Ishikawa (cell line): Measurements from ENCODE around the gene SYT1.

ENCODE experiments used
- CEBPB ChIP-seq: IDR thresholded peaks from 2 replicates; pipeline ENCODE4 v1.6.1; 2012
- CREB1 ChIP-seq: IDR thresholded peaks from 2 replicates; pipeline ENCODE4 v1.6.1; 2012; ENCODE audit warnings: low read depth
- EGR1 ChIP-seq: IDR thresholded peaks from 2 replicates; pipeline ENCODE4 v1.6.1; 2012
- EP300 ChIP-seq: IDR thresholded peaks from 2 replicates; pipeline ENCODE4 v1.6.1; 2012; ENCODE audit warnings: borderline replicate concordance
- FOXM1 ChIP-seq: IDR thresholded peaks from 2 replicates; pipeline ENCODE4 v1.6.1; 2012; ENCODE audit warnings: low read depth, borderline replicate concordance
- MAX ChIP-seq: IDR thresholded peaks from 2 replicates; pipeline ENCODE4 v1.6.1; 2012
- NFIC ChIP-seq: IDR thresholded peaks from 2 replicates; pipeline ENCODE4 v1.6.1; 2012
- RAD21 ChIP-seq: IDR thresholded peaks from 2 replicates; pipeline ENCODE4 v1.6.1; 2012; ENCODE audit warnings: low read depth
- REST ChIP-seq: IDR thresholded peaks from 2 replicates; pipeline ENCODE4 v1.6.1; 2012; ENCODE audit warnings: low read depth, mild to moderate bottlenecking
- TAF1 ChIP-seq: IDR thresholded peaks from 2 replicates; pipeline ENCODE4 v1.6.1; 2012; ENCODE audit warnings: low read depth, mild to moderate bottlenecking
- TCF12 ChIP-seq: IDR thresholded peaks from 2 replicates; pipeline ENCODE4 v1.6.1; 2012; ENCODE audit warnings: low read depth
- TEAD4 ChIP-seq: IDR thresholded peaks from 2 replicates; pipeline ENCODE4 v1.6.1; 2012
- USF1 ChIP-seq: IDR thresholded peaks from 2 replicates; pipeline ENCODE4 v1.6.1; 2012
- YY1 ChIP-seq: IDR thresholded peaks from 2 replicates; pipeline ENCODE4 v1.6.1; 2012; ENCODE audit warnings: low read depth
- ZBTB7A ChIP-seq: IDR thresholded peaks from 2 replicates; pipeline ENCODE4 v1.6.1; 2012; ENCODE audit warnings: low read depth

SYT1 gene

GRCh38 chr12:78898416-78898815 is 33.8 kb downstream of the SYT1 start:
- TF ChIP-seq USF1 (no peak), NFIC (0 out of 2 replicates have a peak, but pooled peaks have one; percentile 46)

GRCh38 chr12:78914859-78915331 is 50.3 kb downstream of the SYT1 start:
- TF ChIP-seq MAX: no peak
- no peak for TF ChIP-seq TEAD4
- TF ChIP-seq FOXM1: no peak
- no peak for TF ChIP-seq TCF12
- no peak for TF ChIP-seq USF1
- no peak for TF ChIP-seq ZBTB7A
- no peak for TF ChIP-seq EGR1
- TF ChIP-seq RAD21: no peak
- no peak for TF ChIP-seq CEBPB
- TF ChIP-seq NFIC: no peak
- no peak for TF ChIP-seq EP300
- no peak for TF ChIP-seq CREB1
- no peak for TF ChIP-seq REST
- no peak for TF ChIP-seq TAF1
- no peak for TF ChIP-seq YY1

GRCh38 chr12:78916845-78917480 is 52.4 kb downstream of the SYT1 start:
- TF ChIP-seq REST (no peak), TEAD4 (no peak), EP300 (no peak), MAX (no peak), RAD21 (no peak), EGR1 (no peak), CEBPB (no peak), ZBTB7A (no peak), USF1 (no peak)

DNA sequence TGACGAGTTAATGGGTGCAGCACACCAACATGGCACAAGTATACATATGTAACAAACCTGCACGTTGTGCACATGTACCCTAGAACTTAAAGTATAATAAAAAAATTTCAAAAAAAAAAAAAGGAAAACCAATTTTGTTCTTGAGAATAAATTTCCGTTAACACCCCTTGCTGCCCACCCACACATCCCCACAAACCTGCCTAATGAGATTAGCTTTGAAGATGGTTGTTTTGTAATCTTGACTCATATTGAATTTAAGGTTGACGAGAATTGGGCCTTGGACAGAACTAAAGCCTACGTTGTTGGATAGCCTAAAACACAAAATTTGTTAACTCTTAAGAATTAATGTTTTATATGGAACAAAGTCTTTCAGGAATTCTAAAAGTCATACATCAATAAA is 52.9 kb downstream of the SYT1 start:
- TF ChIP-seq YY1: no peak
- no peak for TF ChIP-seq REST
- no peak for TF ChIP-seq CEBPB
- TF ChIP-seq TAF1: no peak
- TF ChIP-seq TCF12: no peak
- no peak for TF ChIP-seq RAD21
- TF ChIP-seq NFIC: no peak
- no peak for TF ChIP-seq ZBTB7A
- no peak for TF ChIP-seq USF1
- TF ChIP-seq EGR1: no peak
- no peak for TF ChIP-seq CREB1
- no peak for TF ChIP-seq EP300
- TF ChIP-seq TEAD4: no peak
- no peak for TF ChIP-seq MAX
- no peak for TF ChIP-seq FOXM1
